HepG2 (cell line): ENCODE results near the gene SHISA9. TPM values are rescaled to one million over a fixed set of nuclear protein-coding genes. Genes with fewer than 3 reads are reported as not detected.

Experiments used
- ATAC-seq: fragments of 200-7000 bp; cut with Tn5 transposase; 3 replicates; pipeline ENCODE4 v1.9.1; 2020; ENCODE audit warnings: mild to moderate bottlenecking, moderate library complexity
- BruUV-seq: library from RNA; stranded (reverse); fragments of 400-500 nt; replicated peaks from 2 replicates; lab custom pipeline; 2021; lab: Mats Ljungman, UMichigan
- CTCF ChIA-PET: fragments of 300-600 bp; formaldehyde crosslinking; extraction: SDS; loops from one replicate; lab custom pipeline; 2021; ENCODE audit warnings: low total read pairs, inconsistent platforms, low intra/inter-chr PET ratio; lab: Yijun Ruan, JAX
- POLR2A ChIA-PET: fragments of 350-600 bp; sonication (Branson Sonifier 250); formaldehyde crosslinking; loops from one replicate; lab custom pipeline; 2020; ENCODE audit warnings: antibody characterized with exemption, inconsistent platforms; lab: Yijun Ruan, JAX
- DNase-seq: peaks from one replicate; pipeline ENCODE4 v3.0.0-alpha.2; 2015; ENCODE audit warnings: low spot score
- FAIRE-seq: peaks from 3 replicates; lab custom pipeline; 2011; peaks lifted over from hg19 to GRCh38; lab: Jason Lieb, UNC
- H2AFZ ChIP-seq: one replicate; pipeline ENCODE4 v1.6.1; 2011; ENCODE audit warnings: low read length, inconsistent platforms
- H3K27ac ChIP-seq: fragments of 300-600 bp; 3 replicates; pipeline ENCODE4 v1.8.0; 2011; ENCODE audit warnings: mixed run types, mild to moderate bottlenecking, mixed read lengths, low read length, inconsistent platforms; ENCODE audit not compliant: insufficient read depth; ENCODE audit errors: extremely low read length
- H3K27me3 ChIP-seq, 2 experiments: fragments of 200-600 bp in 1 of 2; 2 replicates in 1 of 2; 3 replicates in 1 of 2; pipeline versions ENCODE4 v1.6.0 to v1.8.0; 2011; ENCODE audit warnings: low read length in 2 of 2, mild to moderate bottlenecking in 2 of 2, moderate library complexity in 2 of 2, inconsistent platforms in 1 of 2; ENCODE audit not compliant: insufficient read depth in 2 of 2, control insufficient read depth in 1 of 2
- H3K36me3 ChIP-seq, 2 experiments: fragments of 200-600 bp in 1 of 2; replicated peaks in 1 of 2; 2 replicates in 1 of 2; 3 replicates in 1 of 2; pipeline versions ENCODE4 v1.5.1 to v1.8.0; 2011; ENCODE audit warnings: low read length in 2 of 2, inconsistent platforms in 1 of 2; ENCODE audit not compliant: insufficient read depth in 2 of 2, control insufficient read depth in 1 of 2
- H3K4me1 ChIP-seq: 2 replicates; pipeline ENCODE4 v1.5.1; 2012; ENCODE audit warnings: low read length, inconsistent platforms; ENCODE audit not compliant: insufficient read depth
- H3K4me2 ChIP-seq: 2 replicates; pipeline ENCODE4 v1.6.0; 2011; ENCODE audit warnings: low read depth, low read length, inconsistent platforms
- H3K4me3 ChIP-seq, 3 experiments: fragments of 200-600 bp in 1 of 3; sonication (generic), shearing (Covaris generic) in 1 of 3; replicated peaks in 1 of 3; 2 replicates each; pipeline ENCODE4 v1.5.1; 2011 to 2016; ENCODE audit warnings: low read length in 3 of 3, inconsistent platforms in 2 of 3, low read depth in 2 of 3, mild to moderate bottlenecking in 2 of 3, control low read depth in 1 of 3, mixed read lengths in 1 of 3; ENCODE audit not compliant: insufficient read depth in 1 of 3
- H3K79me2 ChIP-seq: one replicate; pipeline ENCODE4 v1.6.1; 2011; ENCODE audit warnings: low read length, inconsistent platforms; ENCODE audit not compliant: insufficient read depth
- H3K9ac ChIP-seq: 2 replicates; pipeline ENCODE4 v1.6.0; 2011; ENCODE audit warnings: mild to moderate bottlenecking, low read depth, low read length, inconsistent platforms; ENCODE audit not compliant: insufficient read depth
- H3K9me3 ChIP-seq: 2 replicates; pipeline ENCODE4 v1.5.1; 2012; ENCODE audit warnings: mild to moderate bottlenecking, low read length
- H4K20me1 ChIP-seq: 2 replicates; pipeline ENCODE4 v1.6.0; 2011; ENCODE audit warnings: inconsistent platforms, mild to moderate bottlenecking, low read length, moderate library complexity; ENCODE audit not compliant: insufficient read depth
- ELF4 ChIP-seq: sonication (generic); formaldehyde crosslinking; IDR thresholded peaks from 2 replicates; pipeline ENCODE4 v1.5.0; 2020; ENCODE audit warnings: missing genetic modification reagents, mild to moderate bottlenecking, moderate library complexity, borderline replicate concordance
- GABPA ChIP-seq, 2 experiments: IDR thresholded peaks; 2 replicates each; pipeline ENCODE4 v1.6.1; 2011 to 2016; ENCODE audit warnings: low read depth in 2 of 2, low read length in 1 of 2, missing biosample characterization in 1 of 2, missing genetic modification characterization in 1 of 2
- HNRNPL ChIP-seq: fragments of 200-400 bp; formaldehyde crosslinking; IDR thresholded peaks from 2 replicates; pipeline ENCODE4 v1.6.1; 2017; ENCODE audit warnings: mild to moderate bottlenecking, low read depth, low read length
- IKZF1 ChIP-seq: fragments of 450-650 bp; IDR thresholded peaks from 2 replicates; pipeline ENCODE4 v1.7.1; 2016
- NKX3-1 ChIP-seq: sonication (generic); formaldehyde crosslinking; IDR thresholded peaks from 2 replicates; pipeline ENCODE4 v1.5.0; 2020; ENCODE audit warnings: missing genetic modification reagents
- SAFB2 ChIP-seq: sonication (generic); formaldehyde crosslinking; IDR thresholded peaks from 2 replicates; pipeline ENCODE4 v1.5.1; 2020; ENCODE audit warnings: missing genetic modification reagents, low read depth, mild to moderate bottlenecking, borderline replicate concordance
- SP4 ChIP-seq: sonication (generic); formaldehyde crosslinking; IDR thresholded peaks from 2 replicates; pipeline ENCODE4 v1.8.1; 2023; ENCODE audit warnings: mild to moderate bottlenecking, missing genetic modification reagents
- ZNF570 ChIP-seq: sonication (generic); formaldehyde crosslinking; IDR thresholded peaks from 2 replicates; pipeline ENCODE4 v1.4.0; 2020; ENCODE audit warnings: mild to moderate bottlenecking, missing genetic modification reagents, borderline replicate concordance
- ZNF709 ChIP-seq: sonication (generic); formaldehyde crosslinking; IDR thresholded peaks from 2 replicates; pipeline ENCODE4 v1.5.0; 2020; ENCODE audit warnings: mild to moderate bottlenecking, missing genetic modification reagents
- WGBS: methylation state at CpG from one replicate; pipeline ENCODE4 v1.1.6; 2017; ENCODE audit warnings: low lambda C conversion rate; 5-methylcytosine and 5-hydroxymethylcytosine counted together
- in situ Hi-C: cut with HindIII; loops from 2 replicates; pipeline ENCODE4 v1.10.0; 2017; ENCODE audit warnings: low pct_unique_long_range_greater_than_20kb; ENCODE audit not compliant: extremely low pct_ligation_motif_present
- intact Hi-C: fragments of 100-400 bp; cut with micrococcal nuclease; formaldehyde crosslinking; loops from one replicate; pipeline ENCODE4 v1.10.0; 2022; ENCODE audit not compliant: unreplicated experiment
- polyA plus RNA-seq, 8 experiments: library from polyadenylated mRNA; depleted of rRNA in 3 of 8; stranded (reverse) in 7 of 8; unstranded in 1 of 8; fragments of >200 nt; fragmentation: Illumina TruSeq in 4 of 8; extraction: Trizol in 4 of 8; gene quantifications; 2 replicates each; pipeline versions ENCODE4 v1.2.1 to v1.2.3, GENCODE V29; 2011 to 2016; ENCODE audit warnings: low read depth in 4 of 8, missing spikeins in 1 of 8, mixed read lengths in 1 of 8; ENCODE audit not compliant: insufficient read depth in 1 of 8
- total RNA-seq, 5 experiments: library from RNA; depleted of rRNA; stranded (reverse); fragments of >200 nt; fragmentation: Illumina TruSeq; extraction: Trizol; gene quantifications; 2 replicates each; pipeline ENCODE4 v1.2.3, GENCODE V29; 2016; ENCODE audit warnings: low read depth in 1 of 5
- TF ChIP-seq, protein P1 (sequence below): sonication (generic); formaldehyde crosslinking; IDR thresholded peaks from 2 replicates; pipeline ENCODE4 v1.4.0; 2020; ENCODE audit warnings: missing genetic modification reagents
- TF ChIP-seq, protein P2 (sequence below): IDR thresholded peaks from 2 replicates; pipeline ENCODE4 v1.4.0; 2020; ENCODE audit warnings: mild to moderate bottlenecking, missing genetic modification reagents

SHISA9 gene
- total and polyA plus RNA-seq, 2 of the 13 experiments (the other 11 are each of a cell fraction or from before 2014, with no cell fraction given): 0.01 TPM; not detected in 1

DNA sequence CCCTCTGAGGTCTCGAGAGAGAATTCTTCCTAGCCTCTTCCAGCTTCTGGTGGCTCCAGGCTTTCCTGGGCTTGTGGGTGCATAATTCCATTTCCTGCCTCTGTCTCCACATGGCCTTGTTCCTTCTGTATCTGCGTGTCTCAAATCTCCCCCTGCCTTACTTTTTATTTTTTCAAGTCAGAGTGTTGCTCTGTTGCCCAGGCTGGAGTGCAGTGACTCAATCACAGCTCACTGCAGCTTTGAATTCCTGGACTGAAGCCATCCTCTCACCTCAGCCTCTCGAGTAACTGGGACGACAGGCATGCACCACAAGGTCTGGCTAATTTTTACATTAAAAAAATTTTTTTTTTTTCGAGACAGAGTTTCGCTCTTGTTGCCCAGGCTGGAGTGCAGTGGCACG lies 120.6 kb downstream of the SHISA9 start:
- in situ Hi-C loops: no loop called here
- Histone ChIP-seq H3K27me3 (peaks cover 0 to 12% of the 10 kb centered on the region in 2 experiments; a peak in 3 of 5 replicates), H3K27ac (no peak overlapping the region), H3K36me3 (no peaks in the 10 kb centered on the region), H2AFZ (no peak overlapping the region), H3K4me2 (no peak overlapping the region), H4K20me1 (no peaks in the 10 kb centered on the region), H3K4me3 (no peak overlapping the region), H3K4me1 (no peaks in the 10 kb centered on the region), H3K79me2 (no peaks in the 10 kb centered on the region), H3K9ac (no peak overlapping the region), H3K9me3 (no peaks in the 10 kb centered on the region)
- ATAC-seq: no peak
- FAIRE-seq: no peak
- WGBS: 6% methylated on average over 7 of the region's 7 CpGs
- ChIA-PET CTCF (no interaction called here), POLR2A (no interaction called here)
- no peak for DNase-seq
- intact Hi-C loops: no loop called here
- no TSS peak for BruUV-seq
- no peak for TF ChIP-seq NKX3-1 (CRISPR knock-in tag)
- no peak for TF ChIP-seq ZNF709
- no peak for TF ChIP-seq HNRNPL
- TF ChIP-seq GABPA (IDR thresholded peaks at IDR 0.05; ENCODE audit: low read depth, low read length): no peak
- TF ChIP-seq GABPA (CRISPR knock-in tag; IDR thresholded peaks at IDR 0.05; ENCODE audit: low read depth): no peak
- TF ChIP-seq, protein P1, sequence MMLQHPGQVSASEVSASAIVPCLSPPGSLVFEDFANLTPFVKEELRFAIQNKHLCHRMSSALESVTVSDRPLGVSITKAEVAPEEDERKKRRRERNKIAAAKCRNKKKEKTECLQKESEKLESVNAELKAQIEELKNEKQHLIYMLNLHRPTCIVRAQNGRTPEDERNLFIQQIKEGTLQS: no peak
- no peak for TF ChIP-seq ELF4 (CRISPR knock-in tag)
- TF ChIP-seq ZNF570 (CRISPR knock-in tag): no peak
- TF ChIP-seq IKZF1: no peak
- TF ChIP-seq SP4: no peak
- no peak for TF ChIP-seq SAFB2 (CRISPR knock-in tag)
- TF ChIP-seq, protein P2, sequence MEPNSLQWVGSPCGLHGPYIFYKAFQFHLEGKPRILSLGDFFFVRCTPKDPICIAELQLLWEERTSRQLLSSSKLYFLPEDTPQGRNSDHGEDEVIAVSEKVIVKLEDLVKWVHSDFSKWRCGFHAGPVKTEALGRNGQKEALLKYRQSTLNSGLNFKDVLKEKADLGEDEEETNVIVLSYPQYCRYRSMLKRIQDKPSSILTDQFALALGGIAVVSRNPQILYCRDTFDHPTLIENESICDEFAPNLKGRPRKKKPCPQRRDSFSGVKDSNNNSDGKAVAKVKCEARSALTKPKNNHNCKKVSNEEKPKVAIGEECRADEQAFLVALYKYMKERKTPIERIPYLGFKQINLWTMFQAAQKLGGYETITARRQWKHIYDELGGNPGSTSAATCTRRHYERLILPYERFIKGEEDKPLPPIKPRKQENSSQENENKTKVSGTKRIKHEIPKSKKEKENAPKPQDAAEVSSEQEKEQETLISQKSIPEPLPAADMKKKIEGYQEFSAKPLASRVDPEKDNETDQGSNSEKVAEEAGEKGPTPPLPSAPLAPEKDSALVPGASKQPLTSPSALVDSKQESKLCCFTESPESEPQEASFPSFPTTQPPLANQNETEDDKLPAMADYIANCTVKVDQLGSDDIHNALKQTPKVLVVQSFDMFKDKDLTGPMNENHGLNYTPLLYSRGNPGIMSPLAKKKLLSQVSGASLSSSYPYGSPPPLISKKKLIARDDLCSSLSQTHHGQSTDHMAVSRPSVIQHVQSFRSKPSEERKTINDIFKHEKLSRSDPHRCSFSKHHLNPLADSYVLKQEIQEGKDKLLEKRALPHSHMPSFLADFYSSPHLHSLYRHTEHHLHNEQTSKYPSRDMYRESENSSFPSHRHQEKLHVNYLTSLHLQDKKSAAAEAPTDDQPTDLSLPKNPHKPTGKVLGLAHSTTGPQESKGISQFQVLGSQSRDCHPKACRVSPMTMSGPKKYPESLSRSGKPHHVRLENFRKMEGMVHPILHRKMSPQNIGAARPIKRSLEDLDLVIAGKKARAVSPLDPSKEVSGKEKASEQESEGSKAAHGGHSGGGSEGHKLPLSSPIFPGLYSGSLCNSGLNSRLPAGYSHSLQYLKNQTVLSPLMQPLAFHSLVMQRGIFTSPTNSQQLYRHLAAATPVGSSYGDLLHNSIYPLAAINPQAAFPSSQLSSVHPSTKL: no peak
